Stimulated activated CD8-positive, alpha-beta memory T cell treated with anti-CD3 and anti-CD28 coated beads, Interleukin-12 subunit alpha, Interleukin-12 subunit beta, amount 100 ng/mL, for 4 hours (primary cell): ENCODE data around the gene PATJ.
"Not testable (repeated sequence)": the region's sequence is repeated elsewhere in the genome, so short reads cannot be mapped to it uniquely, and the experiment has no call there.

Experiments used
- DNase-seq: peaks from one replicate; pipeline ENCODE4 v3.0.0-alpha.2; 2020; ENCODE audit warnings: low read depth

PATJ gene

GRCh38 chr1:62213075-62213914, 471.0 kb downstream of the PATJ start:
- no peak for DNase-seq

- DNase-seq: no peak
Measured at GRCh38 chr1:62218604-62219003, 476.3 kb downstream of the PATJ start.

GRCh38 chr1:62220456-62220855, 478.2 kb downstream of the PATJ start:
- not testable (repeated sequence) for DNase-seq

GRCh38 chr1:62221171-62221570, 478.9 kb downstream of the PATJ start:
- no peak for DNase-seq

GRCh38 chr1:62222321-62222720, 480.0 kb downstream of the PATJ start:
- no peak for DNase-seq

- DNase-seq: no peak
Measured at GRCh38 chr1:62224182-62224581, 481.9 kb downstream of the PATJ start.

GRCh38 chr1:62227496-62227895, 485.2 kb downstream of the PATJ start:
- no peak for DNase-seq
